Fibroblast of skin of scalp (primary cell): Measurements from ENCODE around the gene ZNF44.

Source experiments
- DNase-seq: peaks from one replicate; pipeline ENCODE4 v3.0.0-alpha.2; 2013

Gene ZNF44

GRCh38 chr19:12261554-12261953, 33.1 kb downstream of the ZNF44 start:
- DNase-seq: no peak

GRCh38 chr19:12260861-12261260, 33.8 kb downstream of the ZNF44 start:
- no peak for DNase-seq

- DNase-seq: no peak
Measured at GRCh38 chr19:12260236-12260635, 34.4 kb downstream of the ZNF44 start.

- DNase-seq: no peak
Measured at GRCh38 chr19:12255372-12255771, 39.3 kb downstream of the ZNF44 start.

GRCh38 chr19:12247644-12248222, 47.0 kb downstream of the ZNF44 start:
- DNase-seq: no peak

GRCh38 chr19:12244370-12244769, 50.3 kb downstream of the ZNF44 start:
- no peak for DNase-seq

GRCh38 chr19:12237143-12237839, 57.4 kb downstream of the ZNF44 start:
- DNase-seq: no peak

- no peak for DNase-seq
Measured at GRCh38 chr19:12232961-12233360, 61.7 kb downstream of the ZNF44 start.

GRCh38 chr19:12230751-12231733, 63.6 kb downstream of the ZNF44 start:
- no peak for DNase-seq

- no peak for DNase-seq
Measured at GRCh38 chr19:12229990-12230389, 64.7 kb downstream of the ZNF44 start.

- no peak for DNase-seq
Measured at GRCh38 chr19:12224676-12225075, 70.0 kb downstream of the ZNF44 start.

GRCh38 chr19:12222980-12223630, 71.6 kb downstream of the ZNF44 start:
- DNase-seq: no peak
